ENCODE data around the gene RAB3D. TPM values are rescaled to one million over a fixed set of nuclear protein-coding genes. Genes with fewer than 3 reads are reported as not detected.

RAB3D gene
- total and polyA plus RNA-seq, 10 of the 15 experiments (the other 5 are each of a cell fraction or from before 2014, with no cell fraction given), result 1.1 to 15.7 (median 6.2) TPM

- TF ChIP-seq WRNIP1 (IDR thresholded peaks at IDR 0.05; ENCODE audit: borderline replicate concordance, low read depth, low read length), result no peak
- TF ChIP-seq RAD51 (IDR thresholded peaks at IDR 0.05), result no peak
These were observed 34.5 kb downstream of the RAB3D start (continued) for GRCh38 chr19:11304936-11305335.

GRCh38 chr19:11300811-11301120 lies 38.7 kb downstream of the RAB3D start:
- no peaks in the 10 kb centered on the region for H3K36me3 ChIP-seq (ENCODE audit: control insufficient read depth in 2 of 2, insufficient read depth in 2 of 2, low read length in 1 of 2)
- FAIRE-seq, result no peak
- H3K27ac ChIP-seq (ENCODE audit: control insufficient read depth, insufficient read depth), result no peak overlapping the region
- H3K27me3 ChIP-seq (replicated peaks in 1 of 2; ENCODE audit: control insufficient read depth in 2 of 2, insufficient read depth in 2 of 2, low read length in 1 of 2), result no peaks in the 10 kb centered on the region
- DNase-seq (ENCODE audit: low read depth, low spot score), result no peak
- no peaks in the 10 kb centered on the region for H3K9me3 ChIP-seq (replicated peaks; ENCODE audit: control insufficient read depth, insufficient read depth, low read length)
- ChIA-PET RAD21 (ENCODE audit: unreplicated experiment) (interaction anchor here (0.7 kb wide), 1 partner anchor 98 kb away, joined by 3 read pairs; no protein-coding TSS in a partner anchor), POLR2A (no interaction called here), SMC1A (ENCODE audit: uncharacterized antibody, unreplicated experiment) (no interaction called here), CTCF (no interaction called here)
- H4K20me1 ChIP-seq (ENCODE audit: control insufficient read depth, insufficient read depth), result no peaks in the 10 kb centered on the region
- H3K4me3 ChIP-seq, result no peak overlapping the region
- H3K79me2 ChIP-seq (ENCODE audit: control insufficient read depth, insufficient read depth, low read length), result no peaks in the 10 kb centered on the region
- H3K4me2 ChIP-seq (ENCODE audit: control insufficient read depth, insufficient read depth), result no peak overlapping the region
- 49% methylated on average over 11 of the region's 11 CpGs for WGBS (ENCODE audit: insufficient coverage, insufficient replicate concordance, low lambda C conversion rate, missing lambda C conversion rate)
- no peaks in the 10 kb centered on the region for H3K4me1 ChIP-seq (ENCODE audit: control insufficient read depth, insufficient read depth, low read length)
- in situ Hi-C loops (cut with MboI), result no loop called here
- BruUV-seq (replicated peaks), result no TSS peak
- intact Hi-C loops (cut with micrococcal nuclease; ENCODE audit: unreplicated experiment), result no loop called here
- no peak overlapping the region for H2AFZ ChIP-seq (ENCODE audit: control insufficient read depth, low read depth, low read length)
- ATAC-seq, result no peak
- no peak overlapping the region for H3K9ac ChIP-seq (ENCODE audit: control insufficient read depth, insufficient read depth, low read length)
- no peak for TF ChIP-seq ZNF687 (IDR thresholded peaks at IDR 0.05)
- no peak for TF ChIP-seq ZNF384 (IDR thresholded peaks at IDR 0.05; ENCODE audit: borderline replicate concordance, low read depth, low read length)
- no peak for TF ChIP-seq HCFC1 (IDR thresholded peaks at IDR 0.05; ENCODE audit: low read length)
- TF ChIP-seq SRF (IDR thresholded peaks at IDR 0.05; ENCODE audit: low read depth in 2 of 2, low read length in 2 of 2), result no peak
- no peak for TF ChIP-seq CHD4 (IDR thresholded peaks at IDR 0.05)
- TF ChIP-seq BCL11A (IDR thresholded peaks at IDR 0.05; ENCODE audit: low read depth, low read length), result no peak
- TF ChIP-seq ZNF24 (IDR thresholded peaks at IDR 0.05), result no peak
- no peak for TF ChIP-seq ZNF274 (IDR thresholded peaks at IDR 0.05; ENCODE audit: insufficient read depth, insufficient read length)
- no peak for TF ChIP-seq BCL3 (IDR thresholded peaks at IDR 0.05; ENCODE audit: borderline replicate concordance, insufficient read depth, low read depth, low read length, poor library complexity, severe bottlenecking)
- no peak for TF ChIP-seq E4F1 (IDR thresholded peaks at IDR 0.05; ENCODE audit: borderline replicate concordance, partially characterized antibody)
- no peak for TF ChIP-seq RAD51 (IDR thresholded peaks at IDR 0.05)
- TF ChIP-seq TCF3 (IDR thresholded peaks at IDR 0.05; ENCODE audit: borderline replicate concordance, insufficient read depth, low read depth, low read length), result no peak
- no peak for TF ChIP-seq WRNIP1 (IDR thresholded peaks at IDR 0.05; ENCODE audit: borderline replicate concordance, low read depth, low read length)
- no peak for TF ChIP-seq DPF2 (IDR thresholded peaks at IDR 0.05)

Data from GM12878 (cell line).